Neuronal stem cell (in vitro differentiated cells): ENCODE results near the gene MAPRE3.
A peak's percentile ranks its signal among the peaks of the same experiment; 100 is the strongest.

Source experiments
- DNase-seq: peaks from one replicate; pipeline ENCODE4 v3.0.0-alpha.2; 2013; ENCODE audit warnings: low spot score
- H2AFZ ChIP-seq: one replicate; pipeline ENCODE4 v1.6.1; 2013; ENCODE audit warnings: mild to moderate bottlenecking, low read length, inconsistent platforms
- H2AK5ac ChIP-seq: 2 replicates; pipeline ENCODE4 v1.6.1; 2013; ENCODE audit warnings: low read depth, mild to moderate bottlenecking, inconsistent platforms, low read length, moderate library complexity, mixed read lengths
- H2BK120ac ChIP-seq: 2 replicates; pipeline ENCODE4 v1.6.1; 2013; ENCODE audit warnings: low read depth, mild to moderate bottlenecking, inconsistent platforms, low read length, moderate library complexity, mixed read lengths
- H2BK12ac ChIP-seq: one replicate; pipeline ENCODE4 v1.6.1; 2013; ENCODE audit warnings: low read length, inconsistent platforms
- H2BK15ac ChIP-seq: 2 replicates; pipeline ENCODE4 v1.6.1; 2013; ENCODE audit warnings: mild to moderate bottlenecking, low read length, inconsistent platforms, mixed read lengths
- H2BK5ac ChIP-seq: one replicate; pipeline ENCODE4 v1.6.1; 2013; ENCODE audit warnings: inconsistent platforms, mild to moderate bottlenecking, low read length, moderate library complexity
- H3K14ac ChIP-seq: one replicate; pipeline ENCODE4 v1.6.1; 2013; ENCODE audit warnings: low read length, inconsistent platforms
- H3K18ac ChIP-seq: 2 replicates; pipeline ENCODE4 v1.6.1; 2013; ENCODE audit warnings: low read length, inconsistent platforms
- H3K23ac ChIP-seq: 2 replicates; pipeline ENCODE4 v1.6.1; 2013; ENCODE audit warnings: low read depth, mild to moderate bottlenecking, mixed read lengths, low read length, inconsistent platforms; ENCODE audit not compliant: poor library complexity
- H3K27ac ChIP-seq: replicated peaks from 3 replicates; pipeline ENCODE4 v1.5.1; 2013; ENCODE audit warnings: low read length, inconsistent platforms
- H3K27me3 ChIP-seq, 3 experiments: 2 replicates each; pipeline ENCODE4 v1.6.1; 2013; ENCODE audit warnings: low read length in 3 of 3, mild to moderate bottlenecking in 2 of 3, inconsistent platforms in 1 of 3, low read depth in 1 of 3, mixed read lengths in 1 of 3, moderate library complexity in 1 of 3; ENCODE audit not compliant: control insufficient read depth in 3 of 3, insufficient read depth in 3 of 3
- H3K36me3 ChIP-seq, 2 donors: replicated peaks in 1 of 2; 2 replicates each; pipeline ENCODE4 v1.6.1; 2013; ENCODE audit warnings: low read length in 2 of 2; ENCODE audit not compliant: control insufficient read depth in 2 of 2, insufficient read depth in 2 of 2
- H3K4ac ChIP-seq: 2 replicates; pipeline ENCODE4 v1.6.1; 2013; ENCODE audit warnings: inconsistent platforms, mild to moderate bottlenecking, low read length, moderate library complexity
- H3K4me1 ChIP-seq, 2 donors: 1 replicate in 1 of 2; 2 replicates in 1 of 2; pipeline ENCODE4 v1.6.1; 2013; ENCODE audit warnings: low read length in 2 of 2, low read depth in 1 of 2; ENCODE audit not compliant: control insufficient read depth in 2 of 2, insufficient read depth in 1 of 2
- H3K4me2 ChIP-seq: one replicate; pipeline ENCODE4 v1.6.1; 2013; ENCODE audit warnings: mild to moderate bottlenecking, low read length, inconsistent platforms; ENCODE audit not compliant: insufficient read depth, poor library complexity, severe bottlenecking
- H3K4me3 ChIP-seq, 2 donors: 2 replicates each; pipeline ENCODE4 v1.5.1; 2013; ENCODE audit warnings: low read length in 2 of 2, mild to moderate bottlenecking in 2 of 2, inconsistent platforms in 1 of 2, moderate library complexity in 1 of 2
- H3K79me1 ChIP-seq: one replicate; pipeline ENCODE4 v1.6.1; 2013; ENCODE audit warnings: low read depth, mild to moderate bottlenecking, inconsistent platforms, low read length, moderate library complexity
- H3K9ac ChIP-seq: one replicate; pipeline ENCODE4 v1.6.1; 2013; ENCODE audit warnings: mild to moderate bottlenecking, low read depth, low read length, inconsistent platforms; ENCODE audit not compliant: poor library complexity
- H3K9me3 ChIP-seq, 2 donors: replicated peaks in 1 of 2; 2 replicates each; pipeline versions ENCODE3 to v1.6.1; 2013; ENCODE audit warnings: low read length in 2 of 2, mild to moderate bottlenecking in 2 of 2, inconsistent platforms in 1 of 2, low read depth in 1 of 2, mixed read lengths in 1 of 2, moderate library complexity in 1 of 2; ENCODE audit not compliant: control insufficient read depth in 2 of 2, insufficient read depth in 1 of 2
- H4K8ac ChIP-seq: one replicate; pipeline ENCODE4 v1.6.1; 2013; ENCODE audit warnings: low read depth, mild to moderate bottlenecking, inconsistent platforms, low read length, moderate library complexity
- H4K91ac ChIP-seq: one replicate; pipeline ENCODE4 v1.6.1; 2013; ENCODE audit warnings: low read length, low read depth, mild to moderate bottlenecking, inconsistent platforms; ENCODE audit not compliant: poor library complexity
- WGBS, 2 donors: extraction: QIAGEN DNeasy Blood & Tissue Kit; methylation state at CpG; one replicate each; pipeline ENCODE4 v1.1.7; 2013; ENCODE audit warnings: missing lambda C conversion rate in 2 of 2, mixed read lengths in 1 of 2; ENCODE audit not compliant: insufficient read length in 2 of 2, insufficient replicate concordance in 1 of 2; ENCODE audit errors: extremely low coverage in 2 of 2; 5-methylcytosine and 5-hydroxymethylcytosine counted together

Gene MAPRE3

DNA sequence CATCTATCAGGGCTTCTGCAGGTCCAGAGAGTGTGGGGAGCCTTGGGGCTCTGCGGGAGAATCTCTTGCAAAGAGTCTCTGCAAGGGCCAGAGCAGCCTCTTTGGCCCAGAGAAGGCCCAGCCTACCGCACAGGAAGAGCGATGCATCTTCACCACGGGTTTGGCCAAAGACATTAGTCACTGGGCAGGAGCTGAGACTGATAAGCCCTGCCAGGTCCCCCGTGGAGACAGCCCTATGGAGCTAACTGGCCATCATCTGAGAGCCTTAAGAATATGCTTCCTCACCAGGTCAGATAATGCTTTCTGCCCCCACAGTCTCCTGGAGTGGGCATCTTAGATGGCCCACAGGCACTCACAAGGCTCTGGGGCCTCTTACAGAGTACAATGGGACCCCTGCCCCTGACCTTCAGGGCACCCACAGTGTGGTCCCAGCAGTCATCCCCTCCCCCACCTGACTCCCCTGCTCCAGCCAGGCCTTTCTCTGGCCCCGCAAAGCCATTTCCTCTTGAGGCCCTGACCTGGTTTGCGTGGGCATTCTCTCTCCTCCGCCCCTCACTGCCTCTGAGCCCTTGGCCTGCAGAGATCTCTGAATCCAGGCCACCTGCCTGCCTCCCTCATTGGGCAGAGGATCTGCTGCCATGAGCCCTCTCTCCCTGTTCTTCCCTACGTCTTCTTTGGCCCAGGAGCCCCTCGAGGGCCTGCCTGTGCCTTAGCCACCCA lies 31.9 kb upstream of the MAPRE3 start:
- DNase-seq = no peak
- H3K4me1 ChIP-seq = peaks cover 0 to 2% of the 10 kb centered on the region in 2 donors
- no peak overlapping the region for H3K4ac ChIP-seq
- no peaks in the 10 kb centered on the region for H3K9me3 ChIP-seq
- H3K36me3 ChIP-seq = peaks cover 50 to 96% of the 10 kb centered on the region in 2 donors
- no CpG with 5 or more reads among the region's 10 CpGs for WGBS, 2 donors
- no peak overlapping the region for H3K18ac ChIP-seq
- H3K27ac ChIP-seq = no peak overlapping the region
- peaks cover 6% of the 10 kb centered on the region for H3K79me1 ChIP-seq
- no peak overlapping the region for H4K8ac ChIP-seq
- no peak overlapping the region for H3K4me3 ChIP-seq
- H2BK12ac ChIP-seq = no peak overlapping the region
- H2BK15ac ChIP-seq = no peak overlapping the region
- no peak overlapping the region for H2BK5ac ChIP-seq
- H2BK120ac ChIP-seq = no peak overlapping the region
- H3K27me3 ChIP-seq = no peaks in the 10 kb centered on the region
- no peak overlapping the region for H2AFZ ChIP-seq
- no peak overlapping the region for H3K4me2 ChIP-seq
- no peak overlapping the region for H3K9ac ChIP-seq
- H2AK5ac ChIP-seq = no peak overlapping the region
- H4K91ac ChIP-seq = no peak overlapping the region
- no peak overlapping the region for H3K14ac ChIP-seq
- no peak overlapping the region for H3K23ac ChIP-seq

DNA sequence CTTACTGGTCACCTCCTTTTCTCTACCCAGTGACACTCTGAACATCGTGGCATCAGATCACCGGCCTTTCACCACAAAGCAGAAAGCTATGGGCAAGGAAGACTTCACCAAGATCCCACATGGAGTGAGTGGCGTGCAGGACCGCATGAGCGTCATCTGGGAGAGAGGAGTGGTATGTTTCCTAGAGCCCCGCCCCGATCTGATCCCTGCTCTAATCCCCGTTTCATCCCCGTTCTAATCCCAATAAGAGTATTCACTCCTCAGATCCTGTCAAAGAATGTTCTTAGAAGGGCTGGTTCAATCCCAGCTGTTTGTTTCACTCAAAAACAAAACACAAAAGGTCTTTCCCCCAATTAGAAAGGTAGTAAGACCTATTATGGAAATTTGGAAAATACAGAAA lies 30.4 kb upstream of the MAPRE3 start:
- Histone ChIP-seq H4K91ac (no peak overlapping the region), H2BK12ac (no peak overlapping the region), H2BK120ac (no peak overlapping the region), H3K27ac (no peak overlapping the region), H2BK5ac (no peak overlapping the region), H2AFZ (no peak overlapping the region), H3K4me3 (no peak overlapping the region), H2BK15ac (no peak overlapping the region), H3K9me3 (no peaks in the 10 kb centered on the region), H3K27me3 (no peaks in the 10 kb centered on the region), H3K4me1 (peaks cover 0 to 2% of the 10 kb centered on the region in 2 donors), H3K79me1 (no peaks in the 10 kb centered on the region), H3K18ac (no peak overlapping the region), H3K14ac (no peak overlapping the region), H3K4ac (no peak overlapping the region), H2AK5ac (no peak overlapping the region), H3K4me2 (no peak overlapping the region), H3K23ac (no peak overlapping the region), H3K36me3 (peaks cover 45 to 95% of the 10 kb centered on the region in 2 donors), H4K8ac (no peak overlapping the region), H3K9ac (no peak overlapping the region)
- no peak for DNase-seq
- no CpG with 5 or more reads among the region's 9 CpGs for WGBS, 2 donors

DNA sequence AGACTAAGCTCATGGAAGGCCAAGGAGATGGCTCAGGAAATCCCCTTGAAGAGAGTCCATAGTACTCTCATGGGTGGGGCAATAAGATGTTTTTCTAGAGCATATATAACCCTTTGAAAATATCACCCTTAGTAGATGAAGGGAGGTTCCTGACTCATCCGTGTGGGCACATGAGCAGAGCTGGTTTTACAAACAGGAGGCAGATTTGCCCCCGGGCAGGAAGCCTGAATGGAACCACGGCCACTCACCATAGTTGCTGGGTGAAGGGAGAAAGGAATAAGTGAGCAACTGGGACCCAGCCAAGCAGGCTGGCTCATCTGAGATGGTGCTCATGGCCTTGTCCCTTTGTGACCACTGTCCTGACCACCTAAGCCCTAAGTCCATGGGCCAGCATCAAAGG lies 29.0 kb upstream of the MAPRE3 start:
- no peak overlapping the region for H4K8ac ChIP-seq
- H3K4ac ChIP-seq = no peak overlapping the region
- no peak overlapping the region for H2AFZ ChIP-seq
- no peak overlapping the region for H3K14ac ChIP-seq
- no peak for DNase-seq
- no peaks in the 10 kb centered on the region for H3K79me1 ChIP-seq
- H3K9me3 ChIP-seq = no peaks in the 10 kb centered on the region
- H2AK5ac ChIP-seq = no peak overlapping the region
- no peak overlapping the region for H3K9ac ChIP-seq
- no peak overlapping the region for H3K18ac ChIP-seq
- no peak overlapping the region for H4K91ac ChIP-seq
- no peak overlapping the region for H2BK5ac ChIP-seq
- WGBS, 2 donors = no CpG with 5 or more reads among the region's 3 CpGs
- H3K23ac ChIP-seq = no peak overlapping the region
- no peak overlapping the region for H3K4me2 ChIP-seq
- no peaks in the 10 kb centered on the region for H3K27me3 ChIP-seq
- H2BK12ac ChIP-seq = no peak overlapping the region
- no peak overlapping the region for H3K4me3 ChIP-seq
- H3K36me3 ChIP-seq = peaks cover 45 to 97% of the 10 kb centered on the region in 2 donors
- no peak overlapping the region for H2BK120ac ChIP-seq
- H2BK15ac ChIP-seq = no peak overlapping the region
- H3K27ac ChIP-seq = no peak overlapping the region
- H3K4me1 ChIP-seq = peaks cover 0 to 4% of the 10 kb centered on the region in 2 donors

DNA sequence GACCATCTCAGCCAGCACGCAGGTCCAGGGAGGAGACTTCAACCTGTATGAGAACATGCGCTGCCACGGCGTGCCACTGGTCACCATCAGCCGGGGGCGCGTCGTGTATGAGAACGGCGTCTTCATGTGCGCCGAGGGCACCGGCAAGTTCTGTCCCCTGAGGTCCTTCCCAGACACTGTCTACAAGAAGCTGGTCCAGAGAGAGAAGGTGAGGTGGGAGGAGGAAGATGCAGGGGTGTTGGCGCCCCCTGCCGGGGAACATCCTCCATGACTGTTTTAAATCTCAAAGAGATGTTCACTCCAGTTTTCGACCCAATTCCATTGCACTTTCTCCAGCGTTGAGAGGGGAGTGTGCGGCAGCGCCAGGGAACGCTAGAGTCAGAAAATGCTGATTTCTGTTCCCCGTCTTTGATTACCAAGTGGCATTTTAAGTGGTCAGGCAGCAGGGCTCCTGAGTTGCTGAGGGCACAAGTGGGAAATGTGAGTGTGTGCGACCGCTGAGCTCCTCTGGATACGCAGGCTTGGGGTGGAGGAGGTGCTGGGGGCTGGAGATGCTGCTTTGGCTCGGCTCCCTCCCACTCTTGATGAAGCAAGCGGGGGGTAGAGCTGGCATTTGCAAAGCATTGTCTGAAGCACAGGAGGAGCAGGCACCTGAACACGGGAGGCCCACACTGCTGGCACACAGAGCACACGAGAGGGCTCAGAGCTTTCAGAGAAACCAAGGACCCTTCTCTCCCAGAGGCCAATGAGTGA lies 27.7 kb upstream of the MAPRE3 start:
- no peak overlapping the region for H4K8ac ChIP-seq
- no peak overlapping the region for H2AK5ac ChIP-seq
- no peaks in the 10 kb centered on the region for H3K79me1 ChIP-seq
- peak overlapping the region; percentile 62 for H3K23ac ChIP-seq
- no peak overlapping the region for H2BK5ac ChIP-seq
- peaks cover 0 to 4% of the 10 kb centered on the region in 2 donors for H3K4me1 ChIP-seq
- H2BK12ac ChIP-seq = peak overlapping the region; percentile 36
- no peaks in the 10 kb centered on the region for H3K27me3 ChIP-seq
- no peaks in the 10 kb centered on the region for H3K9me3 ChIP-seq
- H3K4me3 ChIP-seq = no peak overlapping the region
- no peak overlapping the region for H2BK120ac ChIP-seq
- no peak overlapping the region for H3K4me2 ChIP-seq
- no peak overlapping the region for H3K9ac ChIP-seq
- no peak overlapping the region for H3K14ac ChIP-seq
- H3K36me3 ChIP-seq = peaks cover 56 to 98% of the 10 kb centered on the region in 2 donors
- peak; percentile 65 for DNase-seq
- H2AFZ ChIP-seq = no peak overlapping the region
- H3K4ac ChIP-seq = no peak overlapping the region
- no CpG with 5 or more reads among the region's 28 CpGs for WGBS, 2 donors
- H4K91ac ChIP-seq = no peak overlapping the region
- H2BK15ac ChIP-seq = no peak overlapping the region
- H3K27ac ChIP-seq = no peak overlapping the region
- H3K18ac ChIP-seq = peak overlapping the region; percentile 76
